ENCODE results near the gene SLC5A9. TPM values are rescaled to one million over a fixed set of nuclear protein-coding genes. Genes with fewer than 3 reads are reported as not detected.
"Not testable (repeated sequence)": the region's sequence is repeated elsewhere in the genome, so short reads cannot be mapped to it uniquely, and the experiment has no call there.

Gene SLC5A9
- total RNA-seq, 1 donor from 2014 or later: 20.6 TPM

- not testable (repeated sequence) for DNase-seq (ENCODE audit: low spot score); ATAC-seq
These were observed 9.1 kb upstream of the SLC5A9 start for GRCh38 chr1:48213462-48213861.

DNA sequence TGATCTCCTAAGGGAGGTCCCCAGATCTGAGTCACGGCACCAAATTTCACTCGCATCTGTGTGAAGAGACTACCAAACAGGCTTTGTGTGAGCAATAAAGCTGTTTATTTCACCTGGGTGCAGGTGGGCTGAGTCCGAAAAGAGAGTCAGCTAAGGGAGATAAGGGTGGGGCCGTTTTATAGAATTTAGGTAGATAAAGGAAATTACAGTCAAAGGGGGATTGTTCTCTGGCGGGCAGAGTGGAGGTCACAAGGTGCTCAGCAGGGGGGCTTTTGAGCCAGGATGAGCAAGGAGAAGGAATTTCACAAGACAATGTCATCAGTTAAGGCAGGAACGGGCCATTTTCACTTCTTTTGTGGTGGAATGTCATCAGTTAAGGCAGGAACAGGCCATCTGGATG, 8.2 kb upstream of the SLC5A9 start:
- not testable (repeated sequence) for DNase-seq (ENCODE audit: low spot score); ATAC-seq

DNA sequence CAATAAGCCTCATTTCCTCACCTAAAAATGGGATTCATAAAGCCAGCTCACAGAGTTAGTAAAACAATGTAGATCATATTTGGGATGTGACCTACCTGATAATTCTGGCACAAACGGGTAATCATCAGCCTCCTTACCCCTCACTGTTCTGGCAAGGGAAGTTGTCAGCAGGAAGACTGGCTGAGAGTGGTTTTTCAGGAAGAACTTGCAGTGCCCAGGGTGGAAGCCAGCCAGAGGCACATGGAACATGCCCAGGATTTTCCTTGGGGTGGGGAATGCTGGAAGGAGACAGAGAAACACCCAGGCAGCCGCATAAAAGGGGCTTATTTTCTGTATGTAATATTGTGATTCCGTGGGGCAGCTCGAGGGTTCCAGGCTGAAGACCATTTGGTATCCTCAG, 7.7 kb upstream of the SLC5A9 start:
- no peak for DNase-seq (ENCODE audit: low spot score)

DNA sequence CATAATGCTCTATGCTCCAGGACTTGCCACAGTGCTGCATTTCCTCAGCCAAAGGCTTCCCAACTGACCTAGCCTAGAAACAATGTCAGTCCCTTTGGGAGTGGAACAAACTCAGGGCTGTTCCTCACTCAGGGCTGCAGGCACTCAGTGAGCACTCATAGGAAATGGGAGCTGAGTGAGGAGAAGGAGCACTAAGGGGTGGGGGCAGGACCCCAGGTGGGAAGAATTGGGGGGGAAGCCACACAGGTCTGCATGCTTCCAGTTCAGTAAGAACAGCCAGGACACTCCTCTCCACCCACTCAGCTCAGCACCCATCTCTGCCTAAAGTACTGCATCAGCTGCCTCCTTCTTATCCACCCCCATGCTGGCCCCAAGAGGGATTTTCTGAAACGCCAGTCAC, 7.3 kb upstream of the SLC5A9 start:
- ATAC-seq: no peak
- DNase-seq (ENCODE audit: low spot score): no peak

More for the DNA sequence above, 7.7 kb upstream of the SLC5A9 start:
- ATAC-seq: peak; percentile 27

DNA sequence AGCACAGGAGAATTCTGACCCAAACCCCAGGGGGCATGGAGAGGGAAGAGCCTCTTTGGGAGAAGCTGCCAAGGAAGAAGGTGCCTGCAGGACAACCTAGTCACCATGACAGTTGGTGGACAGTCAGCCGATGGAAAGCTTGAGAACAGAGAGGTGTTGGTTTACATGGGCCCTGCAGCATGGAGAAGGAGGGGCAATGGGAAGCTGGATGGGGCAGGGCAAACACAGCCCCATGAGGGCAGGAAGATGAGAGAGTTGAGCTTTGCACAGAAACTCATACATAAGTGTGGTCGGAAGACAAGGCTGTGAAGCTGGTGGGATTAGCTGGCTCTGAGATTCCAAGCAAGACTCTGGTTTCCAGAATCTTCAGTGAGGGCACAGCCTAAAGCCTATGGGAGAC, 6.6 kb upstream of the SLC5A9 start:
- no peak for ATAC-seq
- no peak for DNase-seq (ENCODE audit: low spot score)

DNA sequence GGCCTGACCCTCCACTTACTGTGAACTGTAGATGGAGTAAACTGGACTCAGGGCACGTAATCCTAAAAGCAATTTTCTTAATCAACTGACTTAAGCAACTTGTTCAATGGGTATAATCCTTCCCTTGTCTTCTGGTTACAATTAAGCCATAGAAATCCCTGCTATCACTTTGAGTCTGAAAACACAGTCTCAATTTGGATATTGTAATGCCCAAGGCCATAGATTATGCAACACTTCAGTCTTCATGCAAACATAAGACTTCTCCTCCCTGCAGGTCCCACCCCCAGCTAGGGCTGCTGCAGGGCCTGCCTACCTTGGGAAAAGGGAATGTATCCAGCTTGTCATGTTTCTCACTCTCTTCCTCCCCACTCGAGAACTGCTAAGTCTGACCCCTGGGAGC, 6.2 kb upstream of the SLC5A9 start:
- ATAC-seq (no peak), DNase-seq (ENCODE audit: low spot score) (no peak)

GRCh38 chr1:48216941-48217340, 5.6 kb upstream of the SLC5A9 start:
- ATAC-seq: peak; percentile 72
- no peak for DNase-seq (ENCODE audit: low spot score)

DNA sequence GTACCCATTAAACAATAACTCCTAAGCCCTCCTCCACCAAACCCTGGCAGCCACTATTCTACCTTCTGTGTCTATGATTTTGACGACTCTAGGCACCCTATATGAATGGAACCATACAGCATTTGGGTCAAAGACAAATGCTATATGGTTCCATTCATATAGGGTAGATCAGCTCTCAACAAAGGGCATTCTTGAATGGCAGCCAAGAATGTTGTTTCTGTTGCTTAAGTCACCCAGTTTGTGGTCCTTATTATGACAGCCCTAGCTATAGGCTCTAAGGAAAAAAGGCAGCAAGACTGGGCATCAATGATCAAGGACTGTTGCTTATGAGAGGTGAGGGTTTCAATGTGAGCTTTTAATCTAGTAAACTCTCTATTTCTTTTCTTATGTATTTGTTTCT, 4.7 kb upstream of the SLC5A9 start:
- ATAC-seq (no peak), DNase-seq (ENCODE audit: low spot score) (no peak)

- DNase-seq (ENCODE audit: low spot score): no peak
- ATAC-seq: no peak
These were observed 2.7 kb upstream of the SLC5A9 start for GRCh38 chr1:48219803-48220202.

- DNase-seq (ENCODE audit: low spot score) (no peak), ATAC-seq (no peak)
These were observed 1.4 kb upstream of the SLC5A9 start for GRCh38 chr1:48221122-48221521.

DNA sequence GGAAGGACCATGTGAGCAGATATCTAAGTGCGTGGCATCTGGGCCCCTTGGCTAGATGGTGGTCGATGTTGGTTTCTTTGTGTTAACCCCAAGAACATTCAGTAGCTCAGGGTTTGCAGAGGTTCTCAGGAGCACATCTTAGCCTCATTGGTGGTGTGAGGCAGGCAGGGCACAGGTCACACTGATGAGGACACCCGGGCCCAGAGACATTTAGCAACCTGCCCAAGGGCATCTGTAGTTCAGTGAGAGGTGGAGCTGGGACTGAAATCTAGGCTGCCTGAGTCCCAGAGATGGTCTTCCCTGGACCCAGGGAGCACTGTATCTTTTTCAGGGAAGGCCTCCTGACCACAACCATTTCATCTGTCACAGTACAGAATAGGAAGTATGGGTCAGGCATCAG, 859 bp upstream of the SLC5A9 start:
- DNase-seq (ENCODE audit: low spot score) (no peak), ATAC-seq (peak; percentile 57)

- DNase-seq (ENCODE audit: low spot score) (no peak), ATAC-seq (peak; percentile 44)
These were observed 1.1 kb downstream of the SLC5A9 start for GRCh38 chr1:48223366-48224240.

GRCh38 chr1:48224791-48225190, 2.3 kb downstream of the SLC5A9 start:
- ATAC-seq (no peak), DNase-seq (ENCODE audit: low spot score) (no peak)

DNA sequence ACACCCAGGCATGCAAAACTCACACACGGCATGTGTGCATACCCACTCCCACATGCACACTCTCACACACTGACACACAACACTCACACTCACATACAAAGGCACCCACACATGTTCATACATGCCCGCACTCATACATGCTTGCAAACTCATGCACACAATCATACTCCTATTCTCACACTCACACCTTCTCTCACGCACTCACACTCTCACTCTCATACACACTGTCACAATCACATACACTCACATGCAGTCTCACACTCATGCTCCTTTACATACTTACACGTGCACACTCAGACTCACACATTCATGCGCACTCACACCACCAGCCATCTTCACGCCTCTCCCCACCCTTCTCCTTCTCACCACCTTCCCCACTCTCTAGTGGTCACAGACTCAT, 3.1 kb downstream of the SLC5A9 start:
- ATAC-seq (no peak), DNase-seq (ENCODE audit: low spot score) (no peak)

DNA sequence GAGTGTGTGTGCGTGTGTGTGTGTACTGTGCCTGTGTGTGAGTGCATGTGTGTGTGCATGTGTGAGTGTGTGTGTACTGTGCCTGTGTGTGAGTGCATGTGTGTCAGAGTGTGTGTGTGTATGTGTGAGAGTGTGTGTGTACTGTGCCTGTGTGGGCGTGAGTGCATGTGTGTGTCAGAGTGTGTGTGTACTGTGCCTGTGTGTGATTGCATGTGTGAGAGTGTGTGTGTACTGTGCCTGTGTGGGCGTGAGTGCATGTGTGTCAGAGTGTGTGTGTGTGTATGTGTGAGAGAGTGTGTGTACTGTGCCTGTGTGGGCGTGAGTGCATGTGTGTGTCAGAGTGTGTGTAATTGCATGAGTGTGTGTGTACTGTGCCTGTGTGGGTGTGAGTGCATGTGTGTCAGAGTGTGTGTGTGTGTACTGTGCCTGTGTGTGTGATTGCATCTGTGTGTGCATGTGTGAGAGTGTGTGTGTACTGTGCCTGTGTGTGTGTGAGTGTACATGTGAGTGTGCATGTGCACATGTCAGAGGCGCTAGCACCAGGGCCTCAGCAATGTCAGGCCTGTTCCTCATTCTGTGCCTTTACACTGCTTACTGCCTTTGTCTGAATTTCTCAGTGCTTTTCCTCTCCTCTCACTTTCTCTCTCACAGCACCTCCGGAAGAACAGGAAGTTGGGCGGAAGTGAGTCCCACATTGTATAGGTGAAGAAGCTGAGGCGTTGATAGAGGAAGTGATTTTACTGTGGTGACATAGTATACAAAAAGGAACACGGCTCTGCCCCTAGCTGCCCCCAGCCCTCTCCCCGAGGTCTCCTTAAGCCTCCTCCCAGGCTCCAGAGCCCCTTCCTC, 4.9 kb downstream of the SLC5A9 start:
- DNase-seq (ENCODE audit: low spot score) (no peak), ATAC-seq (no peak)

- ATAC-seq (peak; percentile 66), DNase-seq (ENCODE audit: low spot score) (no peak)
These were observed 5.6 kb downstream of the SLC5A9 start for GRCh38 chr1:48228156-48228555.

DNA sequence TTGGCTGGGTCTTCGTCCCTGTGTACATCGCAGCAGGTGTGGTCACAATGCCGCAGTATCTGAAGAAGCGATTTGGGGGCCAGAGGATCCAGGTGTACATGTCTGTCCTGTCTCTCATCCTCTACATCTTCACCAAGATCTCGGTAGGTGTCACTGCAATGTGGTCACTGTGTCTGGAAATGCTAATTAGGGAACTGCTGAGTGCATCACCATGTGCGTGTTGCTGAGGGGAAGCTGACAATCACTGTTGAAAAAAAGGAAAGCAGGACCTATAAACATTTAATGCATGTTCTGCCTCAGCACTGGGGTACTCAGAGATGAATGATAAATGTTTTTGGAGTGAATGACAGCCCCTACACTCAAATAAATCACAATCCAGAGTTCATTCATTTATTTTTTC, 6.8 kb downstream of the SLC5A9 start:
- ATAC-seq: no peak
- DNase-seq (ENCODE audit: low spot score): no peak

- no peak for ATAC-seq
- no peak for DNase-seq (ENCODE audit: low spot score)
These were observed 7.7 kb downstream of the SLC5A9 start for GRCh38 chr1:48230236-48230635.

DNA sequence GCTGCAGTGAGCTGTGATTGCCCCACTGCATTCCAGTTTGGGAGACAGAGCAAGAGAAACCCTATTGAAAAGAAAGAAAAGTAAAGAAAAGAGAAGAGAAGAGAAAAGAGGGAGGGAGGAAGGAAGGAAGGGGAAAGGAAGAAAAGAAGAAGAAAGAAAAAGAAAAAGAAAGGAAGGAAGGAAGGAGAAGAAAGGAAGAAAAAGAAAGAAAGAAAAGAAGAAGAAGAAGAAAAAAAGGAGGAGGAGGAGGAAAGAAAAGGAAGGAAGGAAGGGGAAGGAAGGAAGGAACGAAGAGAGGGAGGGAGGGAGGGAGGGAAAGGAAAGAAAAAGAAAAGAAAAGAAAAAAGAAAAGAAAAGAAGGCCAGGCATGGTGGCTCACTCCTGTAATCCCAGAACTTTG, 10.2 kb downstream of the SLC5A9 start:
- no peak for ATAC-seq
- no peak for DNase-seq (ENCODE audit: low spot score)

- DNase-seq (ENCODE audit: low spot score) (no peak), ATAC-seq (peak; percentile 51)
These were observed 11.4 kb downstream of the SLC5A9 start for GRCh38 chr1:48233666-48234485.

DNA sequence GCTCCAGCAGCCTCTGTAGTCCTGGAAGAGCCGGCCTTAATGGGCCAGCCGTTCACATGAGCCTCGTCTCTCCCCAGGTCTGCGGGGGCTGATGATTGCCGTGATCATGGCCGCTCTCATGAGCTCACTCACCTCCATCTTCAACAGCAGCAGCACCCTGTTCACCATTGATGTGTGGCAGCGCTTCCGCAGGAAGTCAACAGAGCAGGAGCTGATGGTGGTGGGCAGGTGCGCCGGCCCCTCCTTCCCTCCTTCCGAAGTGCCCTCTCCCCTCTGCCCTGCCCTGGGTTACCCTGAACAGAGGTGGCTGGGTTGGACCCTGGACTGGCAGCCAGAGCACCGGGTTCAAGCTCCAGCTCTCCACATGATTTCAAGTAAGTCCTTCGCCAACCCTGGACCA, 13.1 kb downstream of the SLC5A9 start:
- ATAC-seq (no peak), DNase-seq (ENCODE audit: low spot score) (no peak)
